H9 (cell line): Measurements from ENCODE around the gene KIRREL3. TPM values are rescaled to one million over a fixed set of nuclear protein-coding genes. Genes with fewer than 3 reads are reported as not detected.

Experiments used
- DNase-seq: peaks from one replicate; pipeline ENCODE4 v3.0.0-alpha.2; 2017
- H2AFZ ChIP-seq: one replicate; pipeline ENCODE4 v1.6.1; 2013; ENCODE audit warnings: mild to moderate bottlenecking, low read length, control low read depth, moderate library complexity
- H2AK5ac ChIP-seq: 2 replicates; pipeline ENCODE4 v1.6.1; 2013; ENCODE audit warnings: low read length, control low read depth, mixed read lengths; ENCODE audit not compliant: insufficient read length
- H2BK120ac ChIP-seq: one replicate; pipeline ENCODE4 v1.6.1; 2013; ENCODE audit warnings: low read depth, mild to moderate bottlenecking, low read length, control low read depth, inconsistent platforms; ENCODE audit not compliant: poor library complexity, severe bottlenecking
- H2BK12ac ChIP-seq: 2 replicates; pipeline ENCODE4 v1.6.1; 2013; ENCODE audit warnings: low read length, control low read depth, mixed read lengths, low read depth; ENCODE audit not compliant: insufficient read length
- H2BK15ac ChIP-seq: 2 replicates; pipeline ENCODE4 v1.6.1; 2013; ENCODE audit warnings: low read depth, low read length, control low read depth
- H2BK20ac ChIP-seq: one replicate; pipeline ENCODE4 v1.6.1; 2013; ENCODE audit warnings: low read depth, mild to moderate bottlenecking, low read length, control low read depth, inconsistent platforms; ENCODE audit not compliant: poor library complexity, severe bottlenecking
- H2BK5ac ChIP-seq: 2 replicates; pipeline ENCODE4 v1.6.1; 2013; ENCODE audit warnings: low read length, control low read depth, mixed read lengths; ENCODE audit not compliant: insufficient read length
- H3K14ac ChIP-seq: 2 replicates; pipeline ENCODE4 v1.6.1; 2013; ENCODE audit warnings: low read length, control low read depth; ENCODE audit not compliant: insufficient read depth
- H3K18ac ChIP-seq: 2 replicates; pipeline ENCODE4 v1.6.1; 2013; ENCODE audit warnings: low read depth, mild to moderate bottlenecking, mixed read lengths, low read length, control low read depth; ENCODE audit not compliant: insufficient read length
- H3K23ac ChIP-seq: 2 replicates; pipeline ENCODE4 v1.6.1; 2013; ENCODE audit warnings: low read length, control low read depth, mixed read lengths, low read depth; ENCODE audit not compliant: insufficient read length
- H3K23me2 ChIP-seq: 2 replicates; pipeline ENCODE4 v1.6.1; 2013; ENCODE audit warnings: low read depth, mild to moderate bottlenecking, mixed read lengths, low read length, control low read depth; ENCODE audit not compliant: insufficient read length, poor library complexity, severe bottlenecking
- H3K27ac ChIP-seq: 2 replicates; pipeline ENCODE4 v1.5.1; 2013; ENCODE audit warnings: low read length, control low read depth, mixed read lengths, low read depth; ENCODE audit not compliant: insufficient read length
- H3K27me3 ChIP-seq: 2 replicates; pipeline ENCODE4 v1.6.1; 2013; ENCODE audit warnings: low read length, control low read depth, inconsistent platforms; ENCODE audit not compliant: insufficient read depth
- H3K4ac ChIP-seq: 2 replicates; pipeline ENCODE4 v1.6.1; 2013; ENCODE audit warnings: low read depth, mild to moderate bottlenecking, control low read depth, inconsistent platforms, low read length, moderate library complexity
- H3K4me1 ChIP-seq: 2 replicates; pipeline ENCODE4 v1.6.1; 2013; ENCODE audit warnings: low read length, control low read depth, inconsistent platforms; ENCODE audit not compliant: insufficient read depth
- H3K4me2 ChIP-seq: 2 replicates; pipeline ENCODE4 v1.6.1; 2013; ENCODE audit warnings: low read length, control low read depth, mixed read lengths; ENCODE audit not compliant: insufficient read length, insufficient read depth
- H3K56ac ChIP-seq: 2 replicates; pipeline ENCODE4 v1.6.1; 2013; ENCODE audit warnings: low read depth, mild to moderate bottlenecking, mixed read lengths, low read length, control low read depth; ENCODE audit not compliant: insufficient read length
- H3K79me1 ChIP-seq: 2 replicates; pipeline ENCODE4 v1.6.1; 2013; ENCODE audit warnings: low read depth, mild to moderate bottlenecking, moderate library complexity, low read length, control low read depth, inconsistent platforms; ENCODE audit not compliant: insufficient read depth, poor library complexity, severe bottlenecking
- H3K79me2 ChIP-seq: 2 replicates; pipeline ENCODE4 v1.6.1; 2013; ENCODE audit warnings: low read length, control low read depth, inconsistent platforms; ENCODE audit not compliant: insufficient read depth
- H3K9ac ChIP-seq: 2 replicates; pipeline ENCODE4 v1.6.1; 2013; ENCODE audit warnings: low read length, control low read depth, mixed read lengths; ENCODE audit not compliant: insufficient read length; ENCODE audit errors: extremely low read depth
- H3K9me3 ChIP-seq: one replicate; pipeline ENCODE4 v1.6.1; 2013; ENCODE audit warnings: low read depth, low read length, inconsistent platforms; ENCODE audit not compliant: control insufficient read depth
- H3T11ph ChIP-seq: one replicate; pipeline ENCODE4 v1.6.1; 2013; ENCODE audit warnings: mild to moderate bottlenecking, low read length, control low read depth, inconsistent platforms
- H4K20me1 ChIP-seq: one replicate; pipeline ENCODE4 v1.6.1; 2013; ENCODE audit not compliant: control insufficient read depth, insufficient read length, insufficient read depth
- H4K5ac ChIP-seq: 2 replicates; pipeline ENCODE4 v1.6.1; 2013; ENCODE audit warnings: low read depth, mild to moderate bottlenecking, mixed read lengths, low read length, control low read depth; ENCODE audit not compliant: insufficient read length
- H4K8ac ChIP-seq: replicated peaks from 2 replicates; pipeline ENCODE4 v1.6.1; 2013; ENCODE audit warnings: low read length, control low read depth, mixed read lengths, low read depth; ENCODE audit not compliant: insufficient read length
- H4K91ac ChIP-seq: 2 replicates; pipeline ENCODE4 v1.6.1; 2013; ENCODE audit warnings: low read depth, mild to moderate bottlenecking, moderate library complexity, mixed read lengths, low read length, control low read depth; ENCODE audit not compliant: insufficient read length
- H3K27ac Mint-ChIP-seq, 3 experiments: 2 replicates in 2 of 3; 3 replicates in 1 of 3; pipeline ENCODE4 v1.8.0; 2020 to 2021; ENCODE audit warnings: mixed read lengths in 3 of 3, mild to moderate bottlenecking in 1 of 3, moderate library complexity in 1 of 3
- H3K27me3 Mint-ChIP-seq: 2 replicates; pipeline ENCODE4 v1.8.0; 2021; ENCODE audit warnings: low read depth, mild to moderate bottlenecking, moderate library complexity, mixed read lengths
- H3K36me3 Mint-ChIP-seq, 3 experiments: 2 replicates in 2 of 3; 3 replicates in 1 of 3; pipeline ENCODE4 v1.8.0; 2020 to 2021; ENCODE audit warnings: low read depth in 3 of 3, mixed read lengths in 3 of 3; ENCODE audit not compliant: insufficient read depth in 1 of 3
- H3K4me1 Mint-ChIP-seq, 2 experiments: 2 replicates each; pipeline ENCODE4 v1.8.0; 2020; ENCODE audit warnings: mixed read lengths in 2 of 2
- H3K4me3 Mint-ChIP-seq, 2 experiments: 2 replicates in 1 of 2; 3 replicates in 1 of 2; pipeline ENCODE4 v1.8.0; 2020 to 2021; ENCODE audit warnings: mild to moderate bottlenecking in 2 of 2, mixed read lengths in 2 of 2, moderate library complexity in 1 of 2
- H3K9me3 Mint-ChIP-seq, 2 experiments: 2 replicates in 1 of 2; 3 replicates in 1 of 2; pipeline ENCODE4 v1.8.0; 2020; ENCODE audit warnings: mild to moderate bottlenecking in 2 of 2, mixed read lengths in 2 of 2, moderate library complexity in 1 of 2
- CTCF ChIP-seq: fragments of 200-600 bp; sonication (generic); conservative IDR thresholded peaks from 3 replicates; pipeline ENCODE4 v1.8.0; 2021; ENCODE audit warnings: antibody characterized with exemption, mild to moderate bottlenecking
- WGBS: extraction: QIAGEN DNeasy Blood & Tissue Kit; methylation state at CpG from one replicate; pipeline ENCODE4 v1.1.7; 2013; ENCODE audit warnings: missing lambda C conversion rate, low lambda C conversion rate, mixed read lengths; ENCODE audit not compliant: insufficient read length; ENCODE audit errors: extremely low coverage; 5-methylcytosine and 5-hydroxymethylcytosine counted together
- total RNA-seq: library from RNA; stranded (reverse); gene quantifications from 2 replicates; pipeline ENCODE4 v1.2.1, GENCODE V29; 2021

KIRREL3 gene
- total RNA-seq, 1 experiment from 2014 or later = 0.17 TPM

GRCh38 chr11:126423154-126423553, 577.4 kb downstream of the KIRREL3 start:
- no peak overlapping the region for H3K9ac ChIP-seq
- H3K79me1 ChIP-seq = no peaks in the 10 kb centered on the region
- no peak overlapping the region for H2AK5ac ChIP-seq
- no peaks in the 10 kb centered on the region for H3K27me3 ChIP-seq
- Mint-ChIP-seq H3K9me3 (no peaks in the 10 kb centered on the region), H3K27me3 (peaks cover 3% of the 10 kb centered on the region), H3K4me3 (no peak overlapping the region), H3K36me3 (no peaks in the 10 kb centered on the region; a peak in 1 of 7 replicates), H3K4me1 (peaks cover 5 to 9% of the 10 kb centered on the region in 2 experiments), H3K27ac (no peak overlapping the region)
- no peaks in the 10 kb centered on the region for H3K79me2 ChIP-seq
- H3K9me3 ChIP-seq = no peaks in the 10 kb centered on the region
- no peak overlapping the region for H2BK5ac ChIP-seq
- no peak overlapping the region for H3K14ac ChIP-seq
- no peak overlapping the region for H3K56ac ChIP-seq
- no peak overlapping the region for H3K27ac ChIP-seq
- no peak overlapping the region for H4K5ac ChIP-seq
- no peak overlapping the region for H4K8ac ChIP-seq
- no peak overlapping the region for H3T11ph ChIP-seq
- no peak overlapping the region for H2AFZ ChIP-seq
- no peaks in the 10 kb centered on the region; the same call in 1 of the 2 replicates for H3K4me1 ChIP-seq
- H3K23ac ChIP-seq = no peak overlapping the region
- no peaks in the 10 kb centered on the region for H3K23me2 ChIP-seq
- H2BK15ac ChIP-seq = no peak overlapping the region
- no peak for TF ChIP-seq CTCF
- no peak overlapping the region for H4K91ac ChIP-seq
- no peak overlapping the region for H2BK20ac ChIP-seq
- no peak for DNase-seq
- H3K4me2 ChIP-seq = no peak overlapping the region
- H3K18ac ChIP-seq = no peak overlapping the region
- WGBS = no CpG with 5 or more reads among the region's 2 CpGs
- no peaks in the 10 kb centered on the region for H4K20me1 ChIP-seq
- H2BK120ac ChIP-seq = no peak overlapping the region
- H2BK12ac ChIP-seq = no peak overlapping the region
- no peak overlapping the region for H3K4ac ChIP-seq
